Stimulated activated CD4-positive, alpha-beta T cell treated with anti-CD3 and anti-CD28 coated beads, Interleukin-15, amount 100 ng/mL, for 1 hour (primary cell): ENCODE data around the gene ZNF43.
"Not testable (repeated sequence)": the region's sequence is repeated elsewhere in the genome, so short reads cannot be mapped to it uniquely, and the experiment has no call there.

Source experiments
- DNase-seq, 2 donors: peaks; one replicate each; pipeline ENCODE4 v3.0.0-alpha.2; 2020; ENCODE audit warnings: low read depth in 1 of 2, low spot score in 1 of 2

The ZNF43 gene

GRCh38 chr19:21812448-21812847, 23.5 kb downstream of the ZNF43 start:
- DNase-seq: no peak

GRCh38 chr19:21808400-21809000, 27.5 kb downstream of the ZNF43 start:
- not testable (repeated sequence) for DNase-seq

GRCh38 chr19:21789466-21790085, 46.4 kb downstream of the ZNF43 start:
- DNase-seq: no peak

- DNase-seq: no peak
These were observed 49.0 kb downstream of the ZNF43 start for GRCh38 chr19:21786936-21787335.

- DNase-seq: not testable (repeated sequence)
These were observed 60.2 kb downstream of the ZNF43 start for GRCh38 chr19:21775792-21776191.

- DNase-seq: peak; percentile 61 to 69
These were observed 68.7 kb downstream of the ZNF43 start, which contains the start of gene ZNF100 for GRCh38 chr19:21767065-21767800. Gene ZNF100, minus strand, starts transcription at chr19:21767579. Its CDS starts 150 bp downstream, at chr19:21767429.

- DNase-seq: not testable (repeated sequence)
These were observed 69.3 kb downstream of the ZNF43 start for GRCh38 chr19:21766705-21767064.

- no peak for DNase-seq
These were observed 70.8 kb downstream of the ZNF43 start for GRCh38 chr19:21765151-21765550.

- not testable (repeated sequence) for DNase-seq
These were observed 74.4 kb downstream of the ZNF43 start for GRCh38 chr19:21761547-21761946.

GRCh38 chr19:21758296-21758695, 77.7 kb downstream of the ZNF43 start:
- DNase-seq: no peak

GRCh38 chr19:21755555-21755954, 80.4 kb downstream of the ZNF43 start:
- DNase-seq: not testable (repeated sequence)
